Neural cell (in vitro differentiated cells): ENCODE results near the gene WARS2. TPM values are rescaled to one million over a fixed set of nuclear protein-coding genes. Genes with fewer than 3 reads are reported as not detected.

Source experiments
- H2AFZ ChIP-seq: fragments of 200-600, 300-800 bp; sonication (generic), shearing (Covaris generic); 2 replicates; pipeline ENCODE4 v1.6.0; 2014; ENCODE audit warnings: low read depth, mild to moderate bottlenecking, antibody characterized with exemption, low read length, moderate library complexity
- H3F3A ChIP-seq: fragments of 200-600 bp; shearing (Covaris generic); 2 replicates; pipeline ENCODE4 v1.6.1; 2016; ENCODE audit warnings: mild to moderate bottlenecking, moderate library complexity, mixed read lengths, antibody characterized with exemption, low read length; ENCODE audit not compliant: insufficient read depth, poor library complexity, severe bottlenecking
- H3K27ac ChIP-seq: fragments of 200-600, 300-800 bp; sonication (generic), shearing (Covaris generic); 2 replicates; pipeline ENCODE4 v1.5.1; 2014; ENCODE audit warnings: mild to moderate bottlenecking, low read length, moderate library complexity
- H3K27me3 ChIP-seq: fragments of 300-800, 200-600 bp; sonication (generic), shearing (Covaris generic); 2 replicates; pipeline ENCODE4 v1.6.0; 2014; ENCODE audit warnings: mild to moderate bottlenecking, low read depth, low read length, moderate library complexity; ENCODE audit not compliant: insufficient read depth
- H3K36me3 ChIP-seq: fragments of 300-800, 200-600 bp; sonication (generic), shearing (Covaris generic); 2 replicates; pipeline ENCODE4 v1.5.1; 2014; ENCODE audit warnings: mild to moderate bottlenecking, antibody characterized with exemption, low read length, moderate library complexity; ENCODE audit not compliant: insufficient read depth
- H3K4me2 ChIP-seq: fragments of 300-800, 200-600 bp; sonication (generic), shearing (Covaris generic); 2 replicates; pipeline ENCODE4 v1.6.0; 2014; ENCODE audit warnings: mild to moderate bottlenecking, low read length
- H3K4me3 ChIP-seq: fragments of 300-800, 200-600 bp; sonication (generic), shearing (Covaris generic); 2 replicates; pipeline ENCODE4 v1.5.1; 2014; ENCODE audit warnings: mild to moderate bottlenecking, low read length, moderate library complexity
- H3K79me2 ChIP-seq: fragments of 200-600 bp; shearing (Covaris generic); replicated peaks from 2 replicates; pipeline ENCODE4 v1.6.0; 2014; ENCODE audit warnings: mild to moderate bottlenecking, low read length, moderate library complexity; ENCODE audit not compliant: insufficient read depth
- H3K9ac ChIP-seq: fragments of 300-800, 200-600 bp; sonication (generic), shearing (Covaris generic); 2 replicates; pipeline ENCODE4 v1.6.1; 2016; ENCODE audit warnings: mild to moderate bottlenecking, low read length, mixed read lengths
- H3K9me2 ChIP-seq: fragments of 200-600 bp; shearing (Covaris generic); 2 replicates; pipeline ENCODE4 v1.6.1; 2016; ENCODE audit warnings: mild to moderate bottlenecking, low read length, mixed read lengths; ENCODE audit not compliant: insufficient read depth
- H3K9me3 ChIP-seq: fragments of 200-600, 300-800 bp; sonication (generic), shearing (Covaris generic); 2 replicates; pipeline ENCODE4 v1.6.1; 2016; ENCODE audit warnings: mild to moderate bottlenecking, mixed run types, low read length, moderate library complexity, mixed read lengths
- H4K20me1 ChIP-seq: fragments of 200-600 bp; shearing (Covaris generic); 2 replicates; pipeline ENCODE4 v1.6.1; 2016; ENCODE audit warnings: mild to moderate bottlenecking, mixed run types; ENCODE audit not compliant: insufficient read depth
- EP300 ChIP-seq: fragments of 450-650 bp; conservative IDR thresholded peaks from 2 replicates; pipeline ENCODE4 v1.6.1; 2014; ENCODE audit warnings: antibody characterized with exemption, mild to moderate bottlenecking, moderate library complexity; ENCODE audit not compliant: poor library complexity, severe bottlenecking
- EZH2 ChIP-seq: fragments of 200-600, 300-800 bp; shearing (Covaris generic), sonication (generic); IDR thresholded peaks from 2 replicates; pipeline ENCODE4 v1.6.1; 2014; ENCODE audit warnings: antibody characterized with exemption, low read length, borderline replicate concordance, mild to moderate bottlenecking; ENCODE audit not compliant: insufficient read depth, poor library complexity, severe bottlenecking
- MXI1 ChIP-seq: fragments of 450-650 bp; conservative IDR thresholded peaks from 2 replicates; pipeline ENCODE4 v1.6.1; 2014; ENCODE audit warnings: antibody characterized with exemption, mild to moderate bottlenecking; ENCODE audit not compliant: poor library complexity, severe bottlenecking
- POLR2AphosphoS5 ChIP-seq: IDR thresholded peaks from 2 replicates; pipeline ENCODE4 v1.6.1; 2012
- RAD21 ChIP-seq: fragments of 450-650 bp; conservative IDR thresholded peaks from 2 replicates; pipeline ENCODE4 v1.6.1; 2014; ENCODE audit warnings: antibody characterized with exemption, mild to moderate bottlenecking, moderate library complexity
- SMC3 ChIP-seq: fragments of 450-650 bp; conservative IDR thresholded peaks from 2 replicates; pipeline ENCODE4 v1.6.1; 2014; ENCODE audit warnings: antibody characterized with exemption, mild to moderate bottlenecking, moderate library complexity; ENCODE audit not compliant: poor library complexity
- TAF1 ChIP-seq: IDR thresholded peaks from 2 replicates; pipeline ENCODE4 v1.6.1; 2012; ENCODE audit warnings: low read depth
- polyA plus RNA-seq: library from polyadenylated mRNA; depleted of rRNA; stranded (reverse); fragments of >200 nt; gene quantifications from 2 replicates; pipeline ENCODE4 v1.2.3, GENCODE V29; 2014
- TF ChIP-seq, protein P1 (sequence below): IDR thresholded peaks from 2 replicates; pipeline ENCODE4 v1.6.1; 2012; ENCODE audit warnings: borderline replicate concordance
- TF ChIP-seq, protein P2 (sequence below): fragments of 450-650 bp; IDR thresholded peaks from 2 replicates; pipeline ENCODE4 v1.5.1; 2014; ENCODE audit warnings: antibody characterized with exemption, mild to moderate bottlenecking, moderate library complexity; ENCODE audit not compliant: poor library complexity, severe bottlenecking

Gene WARS2
- polyA plus RNA-seq, 1 donor from 2014 or later, result 4.7 TPM

DNA sequence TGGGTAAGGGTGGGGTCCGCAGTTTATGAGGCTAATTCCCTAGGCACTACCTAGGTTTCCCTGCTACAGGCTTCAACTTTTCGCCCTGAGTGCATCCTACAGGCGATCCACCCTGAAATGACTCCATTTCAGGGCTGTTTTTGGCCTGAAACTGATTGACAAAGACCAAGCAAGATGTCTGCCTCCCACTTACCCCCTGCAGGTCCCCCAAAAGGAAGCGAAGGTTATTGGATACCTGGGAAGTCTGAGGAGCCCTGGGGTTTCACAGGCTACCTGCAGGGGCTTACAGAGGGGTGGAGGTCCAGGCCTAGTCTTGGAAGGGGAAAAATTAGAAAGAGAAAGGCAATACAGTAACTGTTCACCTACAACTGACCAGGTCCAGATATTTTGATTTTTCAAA is 149.0 kb downstream of the WARS2 start:
- Histone ChIP-seq H3K27ac (no peak overlapping the region), H3K4me2 (no peak overlapping the region), H3K9ac (no peak overlapping the region), H3F3A (no peaks in the 10 kb centered on the region), H3K4me3 (no peak overlapping the region), H4K20me1 (no peaks in the 10 kb centered on the region), H3K36me3 (no peaks in the 10 kb centered on the region), H3K27me3 (peaks cover 100% of the 10 kb centered on the region), H3K9me2 (no peaks in the 10 kb centered on the region), H3K79me2 (no peaks in the 10 kb centered on the region), H2AFZ (no peak overlapping the region), H3K9me3 (no peaks in the 10 kb centered on the region)
- TF ChIP-seq, protein P1, sequence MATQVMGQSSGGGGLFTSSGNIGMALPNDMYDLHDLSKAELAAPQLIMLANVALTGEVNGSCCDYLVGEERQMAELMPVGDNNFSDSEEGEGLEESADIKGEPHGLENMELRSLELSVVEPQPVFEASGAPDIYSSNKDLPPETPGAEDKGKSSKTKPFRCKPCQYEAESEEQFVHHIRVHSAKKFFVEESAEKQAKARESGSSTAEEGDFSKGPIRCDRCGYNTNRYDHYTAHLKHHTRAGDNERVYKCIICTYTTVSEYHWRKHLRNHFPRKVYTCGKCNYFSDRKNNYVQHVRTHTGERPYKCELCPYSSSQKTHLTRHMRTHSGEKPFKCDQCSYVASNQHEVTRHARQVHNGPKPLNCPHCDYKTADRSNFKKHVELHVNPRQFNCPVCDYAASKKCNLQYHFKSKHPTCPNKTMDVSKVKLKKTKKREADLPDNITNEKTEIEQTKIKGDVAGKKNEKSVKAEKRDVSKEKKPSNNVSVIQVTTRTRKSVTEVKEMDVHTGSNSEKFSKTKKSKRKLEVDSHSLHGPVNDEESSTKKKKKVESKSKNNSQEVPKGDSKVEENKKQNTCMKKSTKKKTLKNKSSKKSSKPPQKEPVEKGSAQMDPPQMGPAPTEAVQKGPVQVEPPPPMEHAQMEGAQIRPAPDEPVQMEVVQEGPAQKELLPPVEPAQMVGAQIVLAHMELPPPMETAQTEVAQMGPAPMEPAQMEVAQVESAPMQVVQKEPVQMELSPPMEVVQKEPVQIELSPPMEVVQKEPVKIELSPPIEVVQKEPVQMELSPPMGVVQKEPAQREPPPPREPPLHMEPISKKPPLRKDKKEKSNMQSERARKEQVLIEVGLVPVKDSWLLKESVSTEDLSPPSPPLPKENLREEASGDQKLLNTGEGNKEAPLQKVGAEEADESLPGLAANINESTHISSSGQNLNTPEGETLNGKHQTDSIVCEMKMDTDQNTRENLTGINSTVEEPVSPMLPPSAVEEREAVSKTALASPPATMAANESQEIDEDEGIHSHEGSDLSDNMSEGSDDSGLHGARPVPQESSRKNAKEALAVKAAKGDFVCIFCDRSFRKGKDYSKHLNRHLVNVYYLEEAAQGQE, result no peak
- TF ChIP-seq EP300 (no peak), EZH2 (no peak), POLR2AphosphoS5 (no peak), TAF1 (no peak), MXI1 (no peak), SMC3 (no peak), RAD21 (no peak)
- TF ChIP-seq, protein P2, sequence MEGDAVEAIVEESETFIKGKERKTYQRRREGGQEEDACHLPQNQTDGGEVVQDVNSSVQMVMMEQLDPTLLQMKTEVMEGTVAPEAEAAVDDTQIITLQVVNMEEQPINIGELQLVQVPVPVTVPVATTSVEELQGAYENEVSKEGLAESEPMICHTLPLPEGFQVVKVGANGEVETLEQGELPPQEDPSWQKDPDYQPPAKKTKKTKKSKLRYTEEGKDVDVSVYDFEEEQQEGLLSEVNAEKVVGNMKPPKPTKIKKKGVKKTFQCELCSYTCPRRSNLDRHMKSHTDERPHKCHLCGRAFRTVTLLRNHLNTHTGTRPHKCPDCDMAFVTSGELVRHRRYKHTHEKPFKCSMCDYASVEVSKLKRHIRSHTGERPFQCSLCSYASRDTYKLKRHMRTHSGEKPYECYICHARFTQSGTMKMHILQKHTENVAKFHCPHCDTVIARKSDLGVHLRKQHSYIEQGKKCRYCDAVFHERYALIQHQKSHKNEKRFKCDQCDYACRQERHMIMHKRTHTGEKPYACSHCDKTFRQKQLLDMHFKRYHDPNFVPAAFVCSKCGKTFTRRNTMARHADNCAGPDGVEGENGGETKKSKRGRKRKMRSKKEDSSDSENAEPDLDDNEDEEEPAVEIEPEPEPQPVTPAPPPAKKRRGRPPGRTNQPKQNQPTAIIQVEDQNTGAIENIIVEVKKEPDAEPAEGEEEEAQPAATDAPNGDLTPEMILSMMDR, result no peak

GRCh38 chr1:118990513-118991152 is 149.8 kb downstream of the WARS2 start:
- no peak overlapping the region for H3K4me3 ChIP-seq
- H3K79me2 ChIP-seq, result no peaks in the 10 kb centered on the region
- H2AFZ ChIP-seq, result no peak overlapping the region
- no peak overlapping the region for H3K9ac ChIP-seq
- H3F3A ChIP-seq, result no peaks in the 10 kb centered on the region
- no peak overlapping the region for H3K27ac ChIP-seq
- TF ChIP-seq POLR2AphosphoS5, result no peak
- TF ChIP-seq EP300, result no peak
- TF ChIP-seq, protein P2, result no peak
- TF ChIP-seq EZH2, result no peak
- no peak for TF ChIP-seq TAF1
- TF ChIP-seq MXI1, result no peak
- TF ChIP-seq SMC3, result no peak
- TF ChIP-seq RAD21, result no peak
- TF ChIP-seq, protein P1, result no peak
- H4K20me1 ChIP-seq, result no peaks in the 10 kb centered on the region
- no peaks in the 10 kb centered on the region for H3K36me3 ChIP-seq
- H3K4me2 ChIP-seq, result no peak overlapping the region
- H3K9me3 ChIP-seq, result no peaks in the 10 kb centered on the region
- peaks cover 100% of the 10 kb centered on the region for H3K27me3 ChIP-seq
- H3K9me2 ChIP-seq, result no peaks in the 10 kb centered on the region
